Left lung (tissue), 10 donors: ENCODE measurements around the gene POLQ. TPM values are rescaled to one million over a fixed set of nuclear protein-coding genes. Genes with fewer than 3 reads are reported as not detected.

Source experiments
- ATAC-seq: fragments of 200-7000 bp; cut with Tn5 transposase; one replicate; pipeline ENCODE4 v1.9.1; 2020; ENCODE audit warnings: moderate library complexity
- DNase-seq, 4 donors: peaks; one replicate each; pipeline ENCODE4 v3.0.0-alpha.2; 2013 to 2020
- H3K27ac ChIP-seq, 2 donors: fragments of 200-600 bp; sonication (generic) in 1 of 2; one replicate each; pipeline versions ENCODE4 v1.5.0 to v1.8.0; 2020 to 2021
- H3K27me3 ChIP-seq, 2 donors: fragments of 200-600 bp; sonication (generic) in 1 of 2; one replicate each; pipeline versions ENCODE4 v1.5.0 to v1.8.0; 2020 to 2021
- H3K36me3 ChIP-seq, 2 donors: fragments of 200-600 bp; sonication (generic) in 1 of 2; one replicate each; pipeline versions ENCODE4 v1.5.0 to v1.8.0; 2020 to 2021
- H3K4me1 ChIP-seq, 2 donors: fragments of 200-600 bp; one replicate each; pipeline ENCODE4 v1.8.0; 2021
- H3K4me3 ChIP-seq, 2 donors: fragments of 200-600 bp; sonication (generic) in 1 of 2; one replicate each; pipeline versions ENCODE4 v1.5.0 to v1.8.0; 2020 to 2021; ENCODE audit warnings: mild to moderate bottlenecking in 1 of 2
- H3K9me3 ChIP-seq, 2 donors: fragments of 200-600 bp; sonication (generic) in 1 of 2; one replicate each; pipeline versions ENCODE4 v1.5.0 to v1.8.0; 2020 to 2021
- CTCF ChIP-seq, 2 donors: fragments of 200-600 bp; sonication (generic) in 1 of 2; IDR thresholded peaks; one replicate each; pipeline versions ENCODE4 v1.5.0 to v1.8.0; 2021; ENCODE audit warnings: antibody characterized with exemption in 2 of 2
- intact Hi-C, 2 donors: fragments of 100-400 bp; cut with DNase I; formaldehyde crosslinking; loops; one replicate each; pipeline versions ENCODE4 v1.11.2 to v1.14.2; 2022
- polyA plus RNA-seq, 6 donors: library from polyadenylated mRNA; unstranded; fragments of 120-200 nt; gene quantifications; one replicate each; pipeline ENCODE4 v1.2.1, GENCODE V29; 2013; ENCODE audit not compliant: insufficient read length in 6 of 6
- total RNA-seq, 2 donors: library from RNA; stranded (reverse); fragmentation: NEBNext Ultra II Directional; extraction: Animal tissue kit (Norgen Biotek cat#: 25700); gene quantifications; one replicate each; pipeline ENCODE4 v1.2.1, GENCODE V29; 2021
- donor health status: DM: no; HTN: yes; CAD: no.
- donor health status: DM: no; HTN: no; CAD: no.

The POLQ gene
- total and polyA plus RNA-seq, 8 donors, result 1.7 to 10.4 (median 5.8) TPM

- Histone ChIP-seq H3K4me3 (no peak overlapping the region), H3K36me3 (no peaks in the 10 kb centered on the region), H3K27ac (no peak overlapping the region), H3K9me3 (no peaks in the 10 kb centered on the region), H3K4me1 (no peaks in the 10 kb centered on the region), H3K27me3 (no peaks in the 10 kb centered on the region)
- intact Hi-C loops, result no loop called here
- ATAC-seq, result no peak
- no peak for DNase-seq
- TF ChIP-seq CTCF (IDR thresholded peaks at IDR 0.05), result no peak
These were observed 11.7 kb upstream of the POLQ start for GRCh38 chr3:121557426-121557934.

DNA sequence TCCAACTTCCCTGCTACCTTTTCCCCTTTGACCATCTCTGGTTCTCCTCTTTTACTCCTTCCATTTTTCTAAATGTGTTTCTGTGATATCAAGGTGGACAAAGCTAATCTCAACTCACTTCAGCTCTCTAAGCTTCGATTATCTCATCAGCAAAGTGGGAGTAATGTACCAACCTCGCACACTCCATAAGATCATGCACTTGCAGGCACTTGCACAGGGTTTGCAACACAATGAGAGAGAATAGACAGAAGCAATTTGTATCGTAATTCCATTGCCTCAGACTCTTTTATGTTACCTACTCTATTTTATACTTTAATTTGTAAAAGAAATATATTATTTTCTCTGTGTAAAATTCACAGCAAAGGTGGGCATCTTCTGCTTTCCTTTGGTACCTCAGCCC, 7.0 kb upstream of the POLQ start:
- no peak for TF ChIP-seq CTCF (IDR thresholded peaks at IDR 0.05)
- Histone ChIP-seq H3K36me3 (no peaks in the 10 kb centered on the region), H3K27ac (no peak overlapping the region), H3K27me3 (no peaks in the 10 kb centered on the region), H3K4me1 (no peaks in the 10 kb centered on the region), H3K4me3 (no peak overlapping the region), H3K9me3 (no peaks in the 10 kb centered on the region)
- intact Hi-C loops, result no loop called here
- DNase-seq (no peak), ATAC-seq (no peak)

DNA sequence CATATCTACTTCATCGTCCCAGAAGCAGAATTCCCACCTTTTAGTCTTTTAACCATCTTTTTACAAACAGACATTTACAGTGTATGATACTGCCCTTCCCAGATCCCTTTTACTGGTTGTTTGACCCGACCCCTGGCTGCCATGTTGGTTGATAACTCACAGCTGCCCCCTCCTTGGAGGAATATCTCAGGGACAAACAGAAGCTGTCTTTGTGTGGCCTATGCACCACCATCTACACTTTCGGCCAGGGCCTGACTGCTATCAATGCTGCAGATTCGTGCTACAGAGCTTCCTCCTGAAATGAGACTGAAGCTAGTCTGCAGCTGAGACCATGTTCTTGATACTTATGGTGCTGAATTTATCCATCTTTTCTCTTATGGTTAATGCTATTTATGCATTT, 6.6 kb upstream of the POLQ start:
- no peak for DNase-seq
- H3K27ac ChIP-seq, result no peak overlapping the region

GRCh38 chr3:121545049-121545573, 677 bp downstream of the POLQ start:
- Histone ChIP-seq H3K4me1 (peaks cover 6 to 12% of the 10 kb centered on the region in 2 donors), H3K9me3 (no peaks in the 10 kb centered on the region), H3K27ac (no peak overlapping the region), H3K4me3 (peak overlapping the region; percentile 58 to 72), H3K36me3 (no peaks in the 10 kb centered on the region), H3K27me3 (no peaks in the 10 kb centered on the region)
- ATAC-seq (no peak), DNase-seq (no peak)
- no peak for TF ChIP-seq CTCF (IDR thresholded peaks at IDR 0.05)
- intact Hi-C loops, result no loop called here

More for the DNA sequence above, 6.6 kb upstream of the POLQ start:
- H3K4me3 ChIP-seq, result no peak overlapping the region
- TF ChIP-seq CTCF (IDR thresholded peaks at IDR 0.05), result no peak
- no peaks in the 10 kb centered on the region for H3K9me3 ChIP-seq
- no peaks in the 10 kb centered on the region for H3K4me1 ChIP-seq
- intact Hi-C loops, result no loop called here
- no peaks in the 10 kb centered on the region for H3K36me3 ChIP-seq
- H3K27me3 ChIP-seq, result no peaks in the 10 kb centered on the region
- ATAC-seq, result no peak

GRCh38 chr3:121542924-121543323, 2.9 kb downstream of the POLQ start:
- no peaks in the 10 kb centered on the region for H3K27me3 ChIP-seq
- TF ChIP-seq CTCF (IDR thresholded peaks at IDR 0.05), result no peak
- intact Hi-C loops, result no loop called here
- no peak for DNase-seq
- no peak overlapping the region for H3K4me3 ChIP-seq
- no peak for ATAC-seq
- H3K4me1 ChIP-seq, result peaks cover 6 to 12% of the 10 kb centered on the region in 2 donors
- no peaks in the 10 kb centered on the region for H3K9me3 ChIP-seq
- H3K27ac ChIP-seq, result no peak overlapping the region
- no peaks in the 10 kb centered on the region for H3K36me3 ChIP-seq
